ENCODE results near the gene PRKN.

Gene PRKN

GRCh38 chr6:162125659-162126058, 601.9 kb downstream of the PRKN start:
- DNase-seq (ENCODE audit: low read depth in 2 of 2), result no peak

- DNase-seq (ENCODE audit: low read depth in 2 of 2), result no peak
Observed at GRCh38 chr6:162124710-162125435, 602.7 kb downstream of the PRKN start.

GRCh38 chr6:162123797-162124196, 603.8 kb downstream of the PRKN start:
- no peak for DNase-seq (ENCODE audit: low read depth in 2 of 2)

GRCh38 chr6:162119341-162119740, 608.2 kb downstream of the PRKN start:
- DNase-seq (ENCODE audit: low read depth in 2 of 2), result no peak

GRCh38 chr6:162118706-162119105, 608.9 kb downstream of the PRKN start:
- DNase-seq (ENCODE audit: low read depth in 2 of 2), result no peak

- DNase-seq (ENCODE audit: low read depth in 2 of 2), result no peak
Observed at GRCh38 chr6:162116902-162117525, 610.6 kb downstream of the PRKN start.

- no peak for DNase-seq (ENCODE audit: low read depth in 2 of 2)
Observed at GRCh38 chr6:162109480-162110050, 618.0 kb downstream of the PRKN start.

GRCh38 chr6:162108041-162108440, 619.5 kb downstream of the PRKN start:
- DNase-seq (ENCODE audit: low read depth in 2 of 2), result no peak

GRCh38 chr6:162100096-162100495, 627.5 kb downstream of the PRKN start:
- DNase-seq (ENCODE audit: low read depth in 2 of 2), result no peak

- peak; percentile 49 to 55 for DNase-seq (ENCODE audit: low read depth in 2 of 2)
Observed at GRCh38 chr6:162099685-162100084, 627.9 kb downstream of the PRKN start.

GRCh38 chr6:162092816-162093502, 634.6 kb downstream of the PRKN start:
- no peak for DNase-seq (ENCODE audit: low read depth in 2 of 2)

GRCh38 chr6:162090734-162091133, 636.8 kb downstream of the PRKN start:
- no peak for DNase-seq (ENCODE audit: low read depth in 2 of 2)

GRCh38 chr6:162088091-162088490, 639.5 kb downstream of the PRKN start:
- no peak for DNase-seq (ENCODE audit: low read depth in 2 of 2)

GRCh38 chr6:162085561-162085960, 642.0 kb downstream of the PRKN start:
- no peak for DNase-seq (ENCODE audit: low read depth in 2 of 2)

- DNase-seq (ENCODE audit: low read depth in 2 of 2), result no peak
Observed at GRCh38 chr6:162082520-162082919, 645.0 kb downstream of the PRKN start.

GRCh38 chr6:162078667-162079066, 648.9 kb downstream of the PRKN start:
- DNase-seq (ENCODE audit: low read depth in 2 of 2), result no peak

GRCh38 chr6:162078126-162078525, 649.4 kb downstream of the PRKN start:
- DNase-seq (ENCODE audit: low read depth in 2 of 2), result no peak

GRCh38 chr6:162076816-162077215, 650.8 kb downstream of the PRKN start:
- DNase-seq (ENCODE audit: low read depth in 2 of 2), result no peak

GRCh38 chr6:162074641-162075275, 652.8 kb downstream of the PRKN start:
- no peak for DNase-seq (ENCODE audit: low read depth in 2 of 2)

GRCh38 chr6:162070639-162071038, 656.9 kb downstream of the PRKN start:
- DNase-seq (ENCODE audit: low read depth in 2 of 2), result no peak

GRCh38 chr6:162069995-162070394, 657.6 kb downstream of the PRKN start:
- DNase-seq (ENCODE audit: low read depth in 2 of 2), result no peak

GRCh38 chr6:162068340-162068739, 659.2 kb downstream of the PRKN start:
- DNase-seq (ENCODE audit: low read depth in 2 of 2), result no peak
